Activated T-helper 2 cell treated with anti-CD3 and anti-CD28 coated beads, Interferon-gamma antibody, Interleukin-2, Interleukin-4, amounts not matched to agents 10 μg/mL and 5 μg/mL and 100 μg/mL, durations not matched to agents 14 hours and 24 hours and 36 hours (primary cell): ENCODE measurements around the gene CA4. TPM values are rescaled to one million over a fixed set of nuclear protein-coding genes. Genes with fewer than 3 reads are reported as not detected.

Experiments
- DNase-seq: peaks from one replicate; pipeline ENCODE4 v3.0.0; 2021; ENCODE audit warnings: low spot score
- H3K27ac Mint-ChIP-seq: one replicate; pipeline ENCODE4 v1.8.0; 2021; ENCODE audit warnings: mixed read lengths
- H3K27me3 Mint-ChIP-seq: one replicate; pipeline ENCODE4 v1.8.0; 2021; ENCODE audit warnings: low read depth, mixed read lengths
- H3K36me3 Mint-ChIP-seq: one replicate; pipeline ENCODE4 v1.8.0; 2021; ENCODE audit warnings: low read depth, mixed read lengths
- H3K4me1 Mint-ChIP-seq: one replicate; pipeline ENCODE4 v1.8.0; 2021; ENCODE audit warnings: low read depth, mixed read lengths
- H3K4me3 Mint-ChIP-seq: one replicate; pipeline ENCODE4 v1.8.0; 2021; ENCODE audit warnings: low read depth, mild to moderate bottlenecking, moderate library complexity, mixed read lengths
- H3K9me3 Mint-ChIP-seq: one replicate; pipeline ENCODE4 v1.8.0; 2021; ENCODE audit warnings: mixed read lengths
- intact Hi-C: fragments of 100-400 bp; cut with micrococcal nuclease; formaldehyde crosslinking; loops from one replicate; pipeline ENCODE4 v1.15.1; 2023
- total RNA-seq: library from RNA; stranded (reverse); gene quantifications from 2 replicates; pipeline ENCODE4 v1.2.3, GENCODE V29; 2022

The CA4 gene
- total RNA-seq, 1 donor from 2014 or later: not detected

DNA sequence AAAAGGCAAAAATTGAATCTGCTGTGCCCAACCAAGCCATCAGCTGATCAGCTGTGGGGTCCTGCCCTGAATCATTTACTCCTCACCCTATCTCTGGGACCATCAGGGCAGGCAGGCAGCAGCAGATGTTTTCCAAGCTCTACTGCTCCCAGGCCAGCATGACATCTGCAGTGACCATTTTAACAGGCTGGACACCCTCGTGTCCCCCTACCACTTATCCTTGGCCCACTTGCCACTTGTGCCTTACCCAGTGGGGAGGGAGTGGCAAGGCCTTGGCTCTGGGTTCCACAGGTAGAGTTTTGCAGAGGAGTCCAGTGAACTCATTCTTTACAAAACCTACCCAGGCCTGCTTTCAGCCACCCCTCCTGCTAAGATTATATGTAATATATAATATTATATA is 12.0 kb upstream of the CA4 start:
- Mint-ChIP-seq H3K36me3 (peaks cover 4% of the 10 kb centered on the region), H3K4me1 (peaks cover 35% of the 10 kb centered on the region), H3K27me3 (peaks cover 49% of the 10 kb centered on the region), H3K4me3 (no peak overlapping the region), H3K9me3 (no peaks in the 10 kb centered on the region), H3K27ac (no peak overlapping the region)
- intact Hi-C loops: no loop called here
- DNase-seq: no peak

- intact Hi-C loops: no loop called here
- Mint-ChIP-seq H3K36me3 (no peaks in the 10 kb centered on the region), H3K9me3 (no peaks in the 10 kb centered on the region), H3K27me3 (peaks cover 60% of the 10 kb centered on the region), H3K4me3 (no peak overlapping the region), H3K27ac (no peak overlapping the region), H3K4me1 (peaks cover 37% of the 10 kb centered on the region)
- DNase-seq: no peak
Measured at GRCh38 chr17:60138769-60139437, 10.9 kb upstream of the CA4 start.

DNA sequence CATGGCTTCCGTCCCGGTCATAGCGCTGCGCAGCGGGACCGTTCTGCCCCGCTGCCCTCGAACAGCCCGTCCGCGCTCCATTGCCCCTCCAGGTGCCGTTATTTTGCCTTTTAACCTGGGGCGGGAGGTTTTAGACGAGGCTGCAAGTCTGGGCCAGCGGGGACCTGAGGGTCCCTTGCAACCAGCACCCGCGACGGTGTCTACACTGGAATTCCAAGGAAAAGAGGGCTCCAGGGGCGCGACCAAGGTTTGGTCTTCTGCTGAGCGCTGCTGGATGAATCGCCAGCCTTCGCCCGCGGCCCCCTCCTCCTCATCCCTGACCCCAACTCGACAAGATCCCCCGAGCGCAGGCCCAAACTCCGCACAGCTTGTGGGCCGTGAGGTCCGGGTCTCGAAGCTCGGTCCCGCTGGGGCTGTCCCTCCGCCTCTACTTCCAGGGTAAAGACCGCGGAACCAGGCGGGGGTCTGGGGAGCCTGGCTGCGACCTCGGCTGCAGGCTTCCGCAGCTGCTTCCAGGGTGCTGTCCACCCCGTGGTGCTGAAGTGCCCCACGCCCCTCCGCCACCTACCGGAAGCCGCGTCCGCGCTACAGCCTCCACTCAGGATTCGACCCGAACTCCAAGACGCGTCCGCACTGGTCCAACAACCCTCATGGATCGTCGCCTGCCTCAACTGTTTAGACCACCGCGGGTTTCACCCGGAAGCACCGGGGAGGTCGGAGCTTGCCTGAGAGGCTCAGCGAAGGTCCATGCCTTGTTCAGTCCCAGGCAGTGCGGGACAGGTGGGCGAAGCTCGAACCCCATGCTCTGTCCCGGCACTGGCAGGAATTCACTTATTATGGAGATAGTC is 10.1 kb upstream of the CA4 start:
- peaks cover 32% of the 10 kb centered on the region for H3K4me1 Mint-ChIP-seq
- H3K36me3 Mint-ChIP-seq: no peaks in the 10 kb centered on the region
- peaks cover 67% of the 10 kb centered on the region for H3K27me3 Mint-ChIP-seq
- DNase-seq: peak; percentile 71
- H3K4me3 Mint-ChIP-seq: no peak overlapping the region
- H3K9me3 Mint-ChIP-seq: no peaks in the 10 kb centered on the region
- no peak overlapping the region for H3K27ac Mint-ChIP-seq
- intact Hi-C loops: no loop called here

GRCh38 chr17:60141111-60142018 is 8.4 kb upstream of the CA4 start:
- Mint-ChIP-seq H3K4me3 (no peak overlapping the region), H3K9me3 (no peaks in the 10 kb centered on the region), H3K4me1 (peaks cover 18% of the 10 kb centered on the region), H3K27ac (no peak overlapping the region), H3K27me3 (peaks cover 80% of the 10 kb centered on the region), H3K36me3 (no peaks in the 10 kb centered on the region)
- intact Hi-C loops: loop anchor here (1.0 kb wide), 1 partner anchor 295 kb away; no protein-coding TSS in a partner anchor
- DNase-seq: no peak

DNA sequence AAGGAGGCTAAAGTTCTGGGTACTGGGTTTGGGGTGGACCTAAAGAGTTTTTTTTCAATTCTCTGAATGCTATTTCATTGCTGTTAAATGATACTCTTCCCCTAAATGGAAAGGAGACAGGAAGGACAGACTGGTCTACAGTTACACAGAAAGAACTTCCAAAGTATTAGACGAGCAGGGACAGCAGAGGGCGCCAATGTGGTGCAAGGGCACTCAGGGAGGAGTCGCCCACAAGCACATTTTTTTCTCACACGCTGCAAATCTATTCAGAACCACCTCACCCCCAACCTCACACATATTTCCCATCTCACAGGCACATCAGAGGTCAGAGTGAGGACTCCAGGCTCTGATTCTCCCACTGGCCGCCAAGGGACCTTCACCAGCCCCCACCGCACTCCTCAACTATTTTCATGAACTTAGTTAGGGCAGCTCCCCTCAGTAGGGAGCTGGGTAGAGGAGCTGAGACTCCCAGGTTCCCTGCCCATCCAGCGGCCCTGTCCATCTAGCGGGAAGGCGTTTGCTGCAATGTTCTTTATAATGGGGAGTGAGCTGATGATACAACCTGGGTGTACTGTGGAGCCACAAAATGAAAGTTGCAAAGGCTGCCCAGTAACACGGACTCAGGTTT is 6.8 kb upstream of the CA4 start:
- Mint-ChIP-seq H3K27ac (no peak overlapping the region), H3K36me3 (no peaks in the 10 kb centered on the region), H3K9me3 (no peaks in the 10 kb centered on the region), H3K4me3 (no peak overlapping the region), H3K27me3 (peaks cover 84% of the 10 kb centered on the region), H3K4me1 (peaks cover 18% of the 10 kb centered on the region)
- intact Hi-C loops: loop anchor here (1.0 kb wide), 1 partner anchor 293 kb away; no protein-coding TSS in a partner anchor
- peak; percentile 70 for DNase-seq

DNA sequence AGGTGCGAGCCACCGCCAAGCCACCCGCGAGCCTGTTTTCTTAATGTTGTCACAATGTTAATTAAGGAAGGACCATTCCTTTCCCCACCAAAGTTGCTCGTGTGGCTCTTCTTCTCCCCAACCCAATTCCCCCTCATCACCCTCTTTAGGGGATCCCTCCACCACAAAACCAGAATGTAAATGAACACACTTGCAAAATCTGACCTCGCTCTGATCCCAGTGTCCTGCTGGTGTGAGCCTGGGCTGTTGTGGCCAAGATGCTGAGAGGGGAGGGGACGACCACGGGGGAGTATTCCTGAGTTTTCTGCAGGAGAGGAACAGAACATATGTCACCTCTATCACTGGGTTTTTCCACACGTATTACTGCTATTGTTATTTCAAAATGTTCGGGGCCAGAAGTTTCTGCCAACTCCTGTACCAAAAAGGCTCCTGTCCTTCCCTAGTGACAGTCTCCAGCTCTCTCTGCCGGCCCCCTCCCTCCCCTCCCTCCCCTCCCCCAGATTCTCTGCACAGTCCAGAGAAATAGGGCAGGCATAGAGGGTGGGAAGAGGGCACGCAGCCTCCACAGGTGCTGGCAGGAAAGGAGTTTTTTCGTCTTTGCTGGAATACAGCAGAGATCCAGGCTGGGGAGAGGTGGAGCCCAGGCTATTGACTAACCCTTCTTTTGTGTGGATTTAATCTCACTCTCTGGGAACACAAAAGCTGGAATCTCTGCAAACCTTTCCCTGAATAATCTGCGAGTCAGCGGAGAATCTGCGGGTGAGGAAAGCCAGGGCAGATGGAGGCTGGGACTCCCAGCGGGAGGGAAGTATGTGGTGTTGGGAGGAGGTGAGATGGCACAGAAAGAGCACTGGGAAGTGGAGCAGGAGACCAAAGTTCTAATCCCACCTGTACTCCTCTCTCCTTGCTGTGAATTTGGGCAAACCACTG is 4.5 kb upstream of the CA4 start:
- Mint-ChIP-seq H3K4me1 (peaks cover 18% of the 10 kb centered on the region), H3K9me3 (no peaks in the 10 kb centered on the region), H3K27me3 (peaks cover 81% of the 10 kb centered on the region), H3K4me3 (no peak overlapping the region), H3K27ac (no peak overlapping the region), H3K36me3 (no peaks in the 10 kb centered on the region)
- DNase-seq: no peak
- intact Hi-C loops: no loop called here

DNA sequence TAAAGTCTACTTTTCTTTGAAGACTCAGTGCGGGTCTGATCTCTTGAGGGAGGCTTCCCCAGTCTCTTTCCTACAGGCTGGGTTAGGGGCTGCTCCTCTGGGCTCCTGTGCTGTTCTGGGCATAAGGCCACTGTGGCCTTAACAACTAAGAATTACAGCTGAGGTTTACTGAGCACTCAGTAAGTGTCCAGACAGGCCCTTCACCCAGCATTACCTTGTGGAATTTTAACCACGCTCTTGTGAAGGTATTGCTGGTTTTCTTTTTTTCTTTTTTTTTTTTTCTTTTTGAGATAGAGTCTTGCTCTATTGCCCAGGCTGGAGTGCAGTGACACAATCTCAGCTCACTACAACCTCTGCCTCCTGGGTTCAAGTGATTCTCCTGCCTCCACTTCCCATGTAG is 3.6 kb upstream of the CA4 start:
- Mint-ChIP-seq H3K4me3 (no peak overlapping the region), H3K27ac (no peak overlapping the region), H3K36me3 (no peaks in the 10 kb centered on the region), H3K9me3 (no peaks in the 10 kb centered on the region), H3K27me3 (peaks cover 79% of the 10 kb centered on the region), H3K4me1 (peaks cover 22% of the 10 kb centered on the region)
- no peak for DNase-seq
- intact Hi-C loops: no loop called here

- no peak for DNase-seq
- Mint-ChIP-seq H3K4me1 (peaks cover 21% of the 10 kb centered on the region), H3K36me3 (no peaks in the 10 kb centered on the region), H3K27ac (no peak overlapping the region), H3K27me3 (peaks cover 75% of the 10 kb centered on the region), H3K4me3 (no peak overlapping the region), H3K9me3 (no peaks in the 10 kb centered on the region)
- intact Hi-C loops: no loop called here
Measured at GRCh38 chr17:60147553-60148223, 2.1 kb upstream of the CA4 start.

- H3K27me3 Mint-ChIP-seq: peaks cover 70% of the 10 kb centered on the region
- intact Hi-C loops: no loop called here
- H3K4me1 Mint-ChIP-seq: peaks cover 14% of the 10 kb centered on the region
- no peak overlapping the region for H3K4me3 Mint-ChIP-seq
- no peaks in the 10 kb centered on the region for H3K36me3 Mint-ChIP-seq
- H3K27ac Mint-ChIP-seq: no peak overlapping the region
- DNase-seq: no peak
- no peaks in the 10 kb centered on the region for H3K9me3 Mint-ChIP-seq
Measured at GRCh38 chr17:60148373-60148772, 1.4 kb upstream of the CA4 start.

DNA sequence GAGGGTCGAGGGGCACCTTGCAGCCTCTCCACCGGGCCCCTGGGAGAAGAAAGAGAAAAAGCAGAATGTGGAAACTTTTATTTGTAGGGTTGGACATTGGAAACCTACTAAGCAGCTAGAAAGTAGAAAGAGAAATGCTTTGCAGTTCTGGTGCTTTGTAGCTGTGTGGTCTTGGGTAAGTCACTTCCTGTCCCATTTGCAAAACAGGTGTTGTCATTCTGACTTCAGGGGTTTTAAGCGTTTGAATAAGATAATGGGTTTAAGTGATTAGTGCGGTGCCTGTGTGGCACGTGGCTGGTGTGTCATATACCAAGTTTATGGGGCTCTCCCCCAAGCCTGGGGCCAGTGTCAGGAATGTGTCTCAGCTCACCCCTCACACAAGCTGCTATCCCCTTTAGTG is 1.6 kb downstream of the CA4 start:
- H3K4me3 Mint-ChIP-seq: no peak overlapping the region
- no peaks in the 10 kb centered on the region for H3K9me3 Mint-ChIP-seq
- peaks cover 10% of the 10 kb centered on the region for H3K4me1 Mint-ChIP-seq
- no peaks in the 10 kb centered on the region for H3K36me3 Mint-ChIP-seq
- intact Hi-C loops: no loop called here
- H3K27me3 Mint-ChIP-seq: peaks cover 50% of the 10 kb centered on the region
- H3K27ac Mint-ChIP-seq: no peak overlapping the region
- DNase-seq: no peak

GRCh38 chr17:60153606-60154390 is 4.0 kb downstream of the CA4 start:
- intact Hi-C loops: no loop called here
- Mint-ChIP-seq H3K4me1 (peaks cover 10% of the 10 kb centered on the region), H3K36me3 (no peaks in the 10 kb centered on the region), H3K4me3 (no peak overlapping the region), H3K27me3 (peaks cover 30% of the 10 kb centered on the region), H3K27ac (no peak overlapping the region), H3K9me3 (no peaks in the 10 kb centered on the region)
- no peak for DNase-seq
